OCI-LY7 (cell line): ENCODE measurements around the gene EFNA4. TPM values are rescaled to one million over a fixed set of nuclear protein-coding genes. Genes with fewer than 3 reads are reported as not detected.

Experiments used
- total RNA-seq, 2 experiments: library from RNA; depleted of rRNA in 1 of 2; stranded (reverse); fragments of >200 nt in 1 of 2; shearing (Covaris generic) in 1 of 2; gene quantifications; 2 replicates each; pipeline ENCODE4 v1.2.3, GENCODE V29; 2014 to 2022

EFNA4 gene
- total RNA-seq, 2 experiments from 2014 or later = 9.0 to 10.5 TPM

Other genes with a start within 250 kb of the EFNA4 start
- gene KCNN3, start 193.5 kb upstream of the EFNA4 start, total RNA-seq (2014; rRNA removed; shearing (Covaris generic)) = 11.4 and 14.8 TPM in 2 replicates
- 44.5 and 50.8 TPM in 2 replicates for gene KCNN3, start 193.5 kb upstream of the EFNA4 start, total RNA-seq (2022)
- 16.3 and 19.1 TPM in 2 replicates for gene PMVK, start 127.0 kb upstream of the EFNA4 start, total RNA-seq (2014; rRNA removed; shearing (Covaris generic))
- 45.9 and 54.0 TPM in 2 replicates for gene PMVK, start 127.0 kb upstream of the EFNA4 start, total RNA-seq (2022)
- 23.8 and 26.6 TPM in 2 replicates for gene PBXIP1, start 107.6 kb upstream of the EFNA4 start, total RNA-seq (2014; rRNA removed; shearing (Covaris generic))
- gene PBXIP1, start 107.6 kb upstream of the EFNA4 start, total RNA-seq (2022) = 37.7 and 39.8 TPM in 2 replicates
- 36.5 and 44.3 TPM in 2 replicates for gene PYGO2, start 102.0 kb upstream of the EFNA4 start, total RNA-seq (2014; rRNA removed; shearing (Covaris generic))
- gene PYGO2, start 102.0 kb upstream of the EFNA4 start, total RNA-seq (2022) = 47.3 and 53.1 TPM in 2 replicates
- gene SHC1, start 93.0 kb upstream of the EFNA4 start, total RNA-seq (2014; rRNA removed; shearing (Covaris generic)) = 31.4 and 37.6 TPM in 2 replicates
- gene SHC1, start 93.0 kb upstream of the EFNA4 start, total RNA-seq (2022) = 77.4 and 84.0 TPM in 2 replicates
- 149 and 204 TPM in 2 replicates for gene CKS1B, start 89.1 kb upstream of the EFNA4 start, total RNA-seq (2014; rRNA removed; shearing (Covaris generic))
- 230 and 260 TPM in 2 replicates for gene CKS1B, start 89.1 kb upstream of the EFNA4 start, total RNA-seq (2022)
- 52.7 and 55.7 TPM in 2 replicates for gene FLAD1, start 80.4 kb upstream of the EFNA4 start, total RNA-seq (2014; rRNA removed; shearing (Covaris generic))
- 57.0 and 57.9 TPM in 2 replicates for gene FLAD1, start 80.4 kb upstream of the EFNA4 start, total RNA-seq (2022)
- 0.95 and 2.3 TPM in 2 replicates for gene LENEP, start 70.2 kb upstream of the EFNA4 start, total RNA-seq (2014; rRNA removed; shearing (Covaris generic))
- gene LENEP, start 70.2 kb upstream of the EFNA4 start, total RNA-seq (2022) = 0.78 and 1.5 TPM in 2 replicates
- 14.2 and 16.3 TPM in 2 replicates for gene ZBTB7B, start 60.9 kb upstream of the EFNA4 start, total RNA-seq (2014; rRNA removed; shearing (Covaris generic))
- gene ZBTB7B, start 60.9 kb upstream of the EFNA4 start, total RNA-seq (2022) = 22.2 and 23.2 TPM in 2 replicates
- 0.85 and 1.7 TPM in 2 replicates for gene DCST2, start 30.0 kb upstream of the EFNA4 start, total RNA-seq (2014; rRNA removed; shearing (Covaris generic))
- 2.0 and 3.9 TPM in 2 replicates for gene DCST2, start 30.0 kb upstream of the EFNA4 start, total RNA-seq (2022)
- not detected in 2 replicates for gene DCST1, start 29.9 kb upstream of the EFNA4 start, total RNA-seq (2014; rRNA removed; shearing (Covaris generic))
- gene DCST1, start 29.9 kb upstream of the EFNA4 start, total RNA-seq (2022) = not detected in 2 replicates
- gene ADAM15, start 12.4 kb upstream of the EFNA4 start, total RNA-seq (2014; rRNA removed; shearing (Covaris generic)) = 14.2 and 19.7 TPM in 2 replicates
- 50.4 and 56.1 TPM in 2 replicates for gene ADAM15, start 12.4 kb upstream of the EFNA4 start, total RNA-seq (2022)
- 5.7 and 6.7 TPM in 2 replicates for gene EFNA3, start 15.1 kb downstream of the EFNA4 start, total RNA-seq (2014; rRNA removed; shearing (Covaris generic))
- 4.8 and 10.8 TPM in 2 replicates for gene EFNA3, start 15.1 kb downstream of the EFNA4 start, total RNA-seq (2022)
- gene EFNA1, start 64.1 kb downstream of the EFNA4 start, total RNA-seq (2014; rRNA removed; shearing (Covaris generic)) = not detected in 2 replicates
- gene EFNA1, start 64.1 kb downstream of the EFNA4 start, total RNA-seq (2022) = not detected in 2 replicates
- 11.6 and 12.3 TPM in 2 replicates for gene SLC50A1, start 72.1 kb downstream of the EFNA4 start, total RNA-seq (2014; rRNA removed; shearing (Covaris generic))
- 46.1 and 48.0 TPM in 2 replicates for gene SLC50A1, start 72.1 kb downstream of the EFNA4 start, total RNA-seq (2022)
- gene DPM3, start 76.8 kb downstream of the EFNA4 start, total RNA-seq (2014; rRNA removed; shearing (Covaris generic)) = 32.5 and 41.8 TPM in 2 replicates
- gene DPM3, start 76.8 kb downstream of the EFNA4 start, total RNA-seq (2022) = 56.2 and 65.9 TPM in 2 replicates
- gene KRTCAP2, start 109.6 kb downstream of the EFNA4 start, total RNA-seq (2014; rRNA removed; shearing (Covaris generic)) = 80.5 and 128 TPM in 2 replicates
- gene KRTCAP2, start 109.6 kb downstream of the EFNA4 start, total RNA-seq (2022) = 141 and 166 TPM in 2 replicates
- 1.3 and 3.1 TPM in 2 replicates for gene TRIM46, start 110.1 kb downstream of the EFNA4 start, total RNA-seq (2014; rRNA removed; shearing (Covaris generic))
- 3.9 and 4.5 TPM in 2 replicates for gene TRIM46, start 110.1 kb downstream of the EFNA4 start, total RNA-seq (2022)
- 6.9 and 11.1 TPM in 2 replicates for gene THBS3, start 144.2 kb downstream of the EFNA4 start, total RNA-seq (2014; rRNA removed; shearing (Covaris generic))
- 28.7 and 37.1 TPM in 2 replicates for gene THBS3, start 144.2 kb downstream of the EFNA4 start, total RNA-seq (2022)
- gene MTX1, start 145.0 kb downstream of the EFNA4 start, total RNA-seq (2014; rRNA removed; shearing (Covaris generic)) = 67.6 and 70.2 TPM in 2 replicates
- 43.9 and 45.7 TPM in 2 replicates for gene MTX1, start 145.0 kb downstream of the EFNA4 start, total RNA-seq (2022)
- 6.6 and 9.1 TPM in 2 replicates for gene ENTREP3, start 191.7 kb downstream of the EFNA4 start, total RNA-seq (2014; rRNA removed; shearing (Covaris generic))
- 53.1 and 59.3 TPM in 2 replicates for gene ENTREP3, start 191.7 kb downstream of the EFNA4 start, total RNA-seq (2022)
- gene SCAMP3, start 198.6 kb downstream of the EFNA4 start, total RNA-seq (2014; rRNA removed; shearing (Covaris generic)) = 45.4 and 58.3 TPM in 2 replicates
- gene SCAMP3, start 198.6 kb downstream of the EFNA4 start, total RNA-seq (2022) = 66.0 and 74.7 TPM in 2 replicates
- gene CLK2, start 209.8 kb downstream of the EFNA4 start, total RNA-seq (2014; rRNA removed; shearing (Covaris generic)) = 59.8 and 96.7 TPM in 2 replicates
- gene CLK2, start 209.8 kb downstream of the EFNA4 start, total RNA-seq (2022) = 107 and 121 TPM in 2 replicates
- gene HCN3, start 213.7 kb downstream of the EFNA4 start, total RNA-seq (2014; rRNA removed; shearing (Covaris generic)) = 4.9 and 6.7 TPM in 2 replicates
- gene HCN3, start 213.7 kb downstream of the EFNA4 start, total RNA-seq (2022) = 19.0 and 19.2 TPM in 2 replicates
- gene PKLR, start 237.7 kb downstream of the EFNA4 start, total RNA-seq (2014; rRNA removed; shearing (Covaris generic)) = 0.19 TPM in 1 of 2 replicates, not detected in the other
- 0.18 and 0.51 TPM in 2 replicates for gene PKLR, start 237.7 kb downstream of the EFNA4 start, total RNA-seq (2022)
- gene FDPS, start 245.1 kb downstream of the EFNA4 start, total RNA-seq (2014; rRNA removed; shearing (Covaris generic)) = 254 and 263 TPM in 2 replicates
- gene FDPS, start 245.1 kb downstream of the EFNA4 start, total RNA-seq (2022) = 492 and 531 TPM in 2 replicates